GM23338 (cell line): Measurements from ENCODE around the gene SFSWAP. TPM values are rescaled to one million over a fixed set of nuclear protein-coding genes. Genes with fewer than 3 reads are reported as not detected.

Experiments
- ATAC-seq: fragments of 200-7000 bp; cut with Tn5 transposase; 3 replicates; pipeline ENCODE4 v1.9.1; 2020
- DNase-seq: peaks from one replicate; pipeline ENCODE4 v3.0.0-alpha.2; 2015; ENCODE audit warnings: low spot score
- H2AFZ ChIP-seq: fragments of 200-600 bp; sonication (generic); 2 replicates; pipeline ENCODE4 v1.8.0; 2016; ENCODE audit warnings: antibody characterized with exemption, mild to moderate bottlenecking, moderate library complexity
- H3F3A ChIP-seq: fragments of 200-600 bp; sonication (generic); replicated peaks from 2 replicates; pipeline ENCODE4 v1.8.0; 2017; ENCODE audit warnings: antibody characterized with exemption, mixed run types, low read depth
- H3K27ac ChIP-seq: fragments of 200-600 bp; sonication (generic); 2 replicates; pipeline ENCODE4 v1.6.1; 2016; ENCODE audit warnings: low read depth
- H3K27me3 ChIP-seq: fragments of 200-600 bp; sonication (generic); 2 replicates; pipeline ENCODE4 v1.8.0; 2016; ENCODE audit warnings: mild to moderate bottlenecking, mixed run types, moderate library complexity; ENCODE audit not compliant: insufficient read depth
- H3K36me3 ChIP-seq: fragments of 200-600 bp; sonication (generic); 2 replicates; pipeline ENCODE4 v1.8.0; 2016; ENCODE audit warnings: mild to moderate bottlenecking; ENCODE audit not compliant: insufficient read depth
- H3K4me1 ChIP-seq: fragments of 200-600 bp; sonication (generic); 2 replicates; pipeline ENCODE4 v1.8.0; 2016; ENCODE audit warnings: mild to moderate bottlenecking, moderate library complexity; ENCODE audit not compliant: insufficient read depth
- H3K4me2 ChIP-seq: fragments of 200-600 bp; sonication (generic); 2 replicates; pipeline ENCODE4 v1.7.1; 2017; ENCODE audit warnings: mixed run types
- H3K4me3 ChIP-seq: fragments of 200-600 bp; sonication (generic); 2 replicates; pipeline ENCODE4 v1.6.1; 2016; ENCODE audit warnings: mixed run types
- H3K79me2 ChIP-seq: fragments of 200-600 bp; sonication (generic); replicated peaks from 2 replicates; pipeline ENCODE4 v1.8.0; 2017; ENCODE audit warnings: mild to moderate bottlenecking; ENCODE audit not compliant: insufficient read depth
- H3K9me2 ChIP-seq: fragments of 200-600 bp; sonication (generic); 2 replicates; pipeline ENCODE4 v1.8.0; 2017; ENCODE audit not compliant: insufficient read depth
- H4K20me1 ChIP-seq: fragments of 200-600 bp; sonication (generic); replicated peaks from 2 replicates; pipeline ENCODE4 v1.8.0; 2017; ENCODE audit warnings: mild to moderate bottlenecking; ENCODE audit not compliant: insufficient read depth
- H3K27ac Mint-ChIP-seq: 2 replicates; pipeline ENCODE4 v1.8.0; 2020; ENCODE audit warnings: inconsistent platforms, mild to moderate bottlenecking, moderate library complexity, mixed read lengths
- H3K27me3 Mint-ChIP-seq: 3 replicates; pipeline ENCODE4 v1.8.0; 2022; ENCODE audit warnings: low read depth, mild to moderate bottlenecking, moderate library complexity, mixed read lengths, inconsistent platforms; ENCODE audit not compliant: insufficient read depth, poor library complexity
- H3K36me3 Mint-ChIP-seq: 3 replicates; pipeline ENCODE4 v1.8.0; 2021; ENCODE audit warnings: low read depth, mild to moderate bottlenecking, inconsistent platforms, moderate library complexity, mixed read lengths
- H3K4me1 Mint-ChIP-seq: 3 replicates; pipeline ENCODE4 v1.8.0; 2020; ENCODE audit warnings: mild to moderate bottlenecking, inconsistent platforms, mixed read lengths
- H3K4me3 Mint-ChIP-seq: 3 replicates; pipeline ENCODE4 v1.8.0; 2021; ENCODE audit warnings: moderate library complexity, mild to moderate bottlenecking, inconsistent platforms, mixed read lengths
- H3K9me3 Mint-ChIP-seq: 3 replicates; pipeline ENCODE4 v1.8.0; 2020; ENCODE audit warnings: moderate library complexity, mild to moderate bottlenecking, inconsistent platforms, mixed read lengths
- CREB1 ChIP-seq: fragments of 250-450 bp; sonication (Bioruptor Pico); IDR thresholded peaks from 2 replicates; pipeline ENCODE4 v1.5.0; 2020; ENCODE audit warnings: low read depth, mild to moderate bottlenecking, moderate library complexity
- CTCF ChIP-seq, 2 experiments: fragments of 200-600 bp in 1 of 2; sonication (generic) in 1 of 2; conservative IDR thresholded peaks; 2 replicates each; pipeline versions ENCODE4 v1.5.1 to v1.6.1; 2016 to 2017; ENCODE audit warnings: antibody characterized with exemption in 2 of 2, low read depth in 2 of 2, mild to moderate bottlenecking in 2 of 2, moderate library complexity in 1 of 2
- EZH2 ChIP-seq: fragments of 200-600 bp; sonication (generic); IDR thresholded peaks from one replicate; pipeline ENCODE4 v1.8.0; 2017; ENCODE audit warnings: antibody characterized with exemption, mild to moderate bottlenecking, low read depth; ENCODE audit not compliant: unreplicated experiment
- EZH2phosphoT487 ChIP-seq: fragments of 200-600 bp; sonication (generic); IDR thresholded peaks from one replicate; pipeline ENCODE4 v1.8.1; 2018; ENCODE audit warnings: antibody characterized with exemption; ENCODE audit not compliant: unreplicated experiment
- NANOG ChIP-seq: IDR thresholded peaks from 2 replicates; pipeline ENCODE4 v1.6.1; 2016; ENCODE audit warnings: antibody characterized with exemption, borderline replicate concordance
- POLR2AphosphoS5 ChIP-seq: IDR thresholded peaks from 2 replicates; pipeline ENCODE4 v1.6.1; 2016; ENCODE audit warnings: antibody characterized with exemption, low read depth
- STAT1 ChIP-seq: IDR thresholded peaks from one replicate; pipeline ENCODE4 v1.6.1; 2016; ENCODE audit warnings: antibody characterized with exemption; ENCODE audit not compliant: unreplicated experiment
- ZNF114 ChIP-seq: fragments of 250-450 bp; sonication (Bioruptor Pico); IDR thresholded peaks from 2 replicates; pipeline ENCODE4 v1.5.0; 2020; ENCODE audit warnings: mild to moderate bottlenecking, moderate library complexity
- ZNF462 ChIP-seq: fragments of 250-450 bp; sonication (Bioruptor Pico); IDR thresholded peaks from 2 replicates; pipeline ENCODE4 v1.5.0; 2020; ENCODE audit warnings: mild to moderate bottlenecking, moderate library complexity
- polyA plus RNA-seq: library from polyadenylated mRNA; unstranded; fragments of >200 nt; fragmentation: Nextera tagmentation; extraction: Ambion mirVana; gene quantifications from 2 replicates; pipeline ENCODE4 v1.2.1, GENCODE V29; 2016
- total RNA-seq: library from RNA; depleted of rRNA; stranded (reverse); fragments of >200 nt; shearing (Covaris generic); gene quantifications from 2 replicates; pipeline ENCODE4 v1.2.3, GENCODE V29; 2014
- TF ChIP-seq, protein P1 (sequence below): IDR thresholded peaks from 2 replicates; pipeline ENCODE4 v1.6.1; 2016; ENCODE audit warnings: antibody characterized with exemption

The SFSWAP gene
- total and polyA plus RNA-seq, 2 experiments from 2014 or later, result 41.0 to 49.8 TPM

DNA sequence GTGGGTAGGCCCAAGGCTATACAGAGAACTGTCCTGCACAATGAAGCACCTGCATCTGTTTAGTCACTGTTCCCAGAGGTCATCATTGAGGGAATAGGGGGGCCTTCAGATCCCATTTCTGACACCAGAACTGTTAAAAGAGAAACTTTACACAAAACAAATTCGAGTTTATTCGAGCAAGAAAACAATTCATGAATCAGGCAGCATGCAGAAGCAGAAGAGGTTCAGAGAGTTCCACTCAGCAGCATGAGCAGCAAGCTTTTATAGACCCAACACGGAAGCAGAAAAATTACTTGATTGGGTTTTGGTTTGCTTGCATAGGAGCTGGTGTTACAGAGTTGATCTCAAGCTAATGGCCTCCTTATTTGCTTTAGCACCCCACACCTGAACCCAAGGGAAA, 1.7 kb upstream of the SFSWAP start (continued):
- TF ChIP-seq, protein P1, sequence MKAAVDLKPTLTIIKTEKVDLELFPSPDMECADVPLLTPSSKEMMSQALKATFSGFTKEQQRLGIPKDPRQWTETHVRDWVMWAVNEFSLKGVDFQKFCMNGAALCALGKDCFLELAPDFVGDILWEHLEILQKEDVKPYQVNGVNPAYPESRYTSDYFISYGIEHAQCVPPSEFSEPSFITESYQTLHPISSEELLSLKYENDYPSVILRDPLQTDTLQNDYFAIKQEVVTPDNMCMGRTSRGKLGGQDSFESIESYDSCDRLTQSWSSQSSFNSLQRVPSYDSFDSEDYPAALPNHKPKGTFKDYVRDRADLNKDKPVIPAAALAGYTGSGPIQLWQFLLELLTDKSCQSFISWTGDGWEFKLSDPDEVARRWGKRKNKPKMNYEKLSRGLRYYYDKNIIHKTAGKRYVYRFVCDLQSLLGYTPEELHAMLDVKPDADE, result no peak
- no peak for TF ChIP-seq ZNF462
- TF ChIP-seq EZH2, result no peak

DNA sequence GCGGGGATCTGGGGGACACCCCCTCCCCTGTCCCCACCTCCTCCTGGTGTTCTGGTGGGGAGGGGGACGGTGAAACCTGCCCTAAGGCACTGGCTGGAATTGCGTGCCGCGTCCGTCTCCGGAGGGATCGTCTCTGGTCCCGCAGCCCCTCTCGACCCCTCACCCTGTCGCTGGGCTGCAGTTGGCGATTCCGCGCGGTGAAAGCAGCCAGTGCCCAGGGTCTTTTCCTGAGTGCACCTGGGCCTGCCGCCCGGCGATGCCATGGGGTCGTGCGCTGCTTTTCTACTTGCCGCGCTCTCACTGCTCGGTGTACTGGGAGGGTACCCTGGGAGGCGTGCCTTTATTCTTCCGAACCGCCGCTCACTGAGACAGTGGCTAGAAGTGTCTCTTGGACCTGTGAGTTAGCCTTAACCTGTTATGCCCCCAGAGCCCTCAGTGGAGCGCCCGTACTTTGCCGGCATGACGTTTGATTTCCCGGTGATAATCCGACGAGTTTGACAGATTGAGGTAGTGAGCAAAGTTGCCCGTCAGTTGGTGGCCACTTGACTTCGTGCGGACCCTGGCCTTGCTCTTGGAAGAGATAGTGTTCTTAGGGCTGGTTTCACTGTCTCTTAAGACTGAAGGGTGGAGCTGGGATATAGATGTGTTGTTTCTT, 788 bp downstream of the SFSWAP start:
- peaks cover 38% of the 10 kb centered on the region for H3K36me3 Mint-ChIP-seq
- peaks cover 17% of the 10 kb centered on the region for H3K4me1 Mint-ChIP-seq
- Histone ChIP-seq H3K36me3 (peaks cover 31% of the 10 kb centered on the region; the same call in 1 of the 2 replicates), H3K4me1 (peaks cover 4% of the 10 kb centered on the region; the same call in 1 of the 2 replicates), H4K20me1 (peaks cover 9% of the 10 kb centered on the region), H3F3A (no peaks in the 10 kb centered on the region), H3K4me2 (peak overlapping the region; percentile 95), H3K27me3 (no peaks in the 10 kb centered on the region), H3K27ac (no peak overlapping the region), H2AFZ (no peak overlapping the region), H3K79me2 (peaks cover 42% of the 10 kb centered on the region), H3K4me3 (peak overlapping the region; percentile 98), H3K9me2 (no peaks in the 10 kb centered on the region)
- peak; percentile 17 for DNase-seq
- ATAC-seq, result peak; percentile 19; the same call in 2 of the 3 replicates
- no peak for TF ChIP-seq ZNF114
- no peak for TF ChIP-seq STAT1
- TF ChIP-seq, protein P1, result no peak
- TF ChIP-seq CTCF (conservative IDR thresholded peaks at IDR 0.05; ENCODE audit: low read depth in 2 of 2), result no peak
- no peak for TF ChIP-seq EZH2
- TF ChIP-seq POLR2AphosphoS5, result no peak
- TF ChIP-seq EZH2phosphoT487, result no peak
- TF ChIP-seq NANOG, result no peak
- TF ChIP-seq CREB1 (CRISPR knock-in tag), result no peak
- H3K27me3 Mint-ChIP-seq, result peaks cover 12% of the 10 kb centered on the region
- no peaks in the 10 kb centered on the region for H3K9me3 Mint-ChIP-seq
- H3K27ac Mint-ChIP-seq, result peak overlapping the region; percentile 99
- peak overlapping the region; percentile 88 for H3K4me3 Mint-ChIP-seq
